Measurements from ENCODE around the gene MYO1E.

MYO1E gene

DNA sequence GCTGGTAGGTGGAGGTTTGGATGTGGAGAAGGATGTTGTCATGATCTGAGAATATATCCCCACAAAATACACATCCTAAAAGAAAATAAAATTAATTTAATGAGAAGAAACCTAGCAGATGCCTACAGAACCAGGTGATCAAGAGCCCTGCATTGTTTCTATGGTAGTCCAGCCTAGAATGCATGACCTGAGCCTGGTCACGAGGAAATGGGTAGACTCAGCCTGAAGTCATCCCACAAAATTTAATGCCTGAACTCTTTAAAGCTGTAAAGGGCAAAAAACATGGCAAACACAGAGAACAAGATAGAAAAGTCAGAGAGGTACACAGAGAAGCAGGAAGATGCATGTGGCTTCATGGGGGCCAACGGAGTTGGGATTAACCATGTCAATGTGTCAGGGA lies 130.0 kb downstream of the MYO1E start:
- POLR2A ChIA-PET, result no interaction called here
- Histone ChIP-seq H3K36me3 (ENCODE audit: control insufficient read depth in 4 of 4, insufficient read depth in 4 of 4, low read length in 3 of 4) (no peaks in the 10 kb centered on the region), H3K27ac (ENCODE audit: insufficient read depth in 1 of 2, low read depth in 1 of 2, low read length in 2 of 2, poor library complexity in 1 of 2, severe bottlenecking in 2 of 2) (no peak overlapping the region), H3K9me3 (ENCODE audit: control extremely low read depth in 1 of 5, control insufficient read depth in 4 of 5, insufficient read depth in 2 of 5, low read depth in 1 of 5, low read length in 4 of 5) (no peaks in the 10 kb centered on the region), H3K27me3 (replicated peaks in 2 of 5; ENCODE audit: control insufficient read depth in 4 of 5, insufficient read depth in 5 of 5, low read length in 4 of 5) (no peaks in the 10 kb centered on the region), H3K4me3 (ENCODE audit: control insufficient read depth in 1 of 7, extremely low read depth in 1 of 7, insufficient read depth in 4 of 7, low read depth in 2 of 7, low read length in 6 of 7) (no peak overlapping the region), H3K4me1 (ENCODE audit: control extremely low read depth in 1 of 4, control insufficient read depth in 4 of 4, insufficient read depth in 4 of 4, low read length in 3 of 4) (peaks cover 0 to 5% (median 2%) of the 10 kb centered on the region in 4 experiments)
- CTCF ChIA-PET, result interaction anchor here (0.8 kb wide), 1 partner anchor 251 kb away, joined by 3 read pairs; no protein-coding TSS in a partner anchor
- 89% methylated on average over 2 of the region's 2 CpGs for WGBS (ENCODE audit: insufficient coverage)
- DNase-seq, result no peak

GRCh38 chr15:59240036-59240435 lies 132.6 kb downstream of the MYO1E start:
- POLR2A ChIA-PET, result no interaction called here
- WGBS (ENCODE audit: insufficient coverage), result 100% methylated on average over 4 of the region's 5 CpGs
- H3K27ac ChIP-seq (ENCODE audit: insufficient read depth in 1 of 2, low read depth in 1 of 2, low read length in 2 of 2, poor library complexity in 1 of 2, severe bottlenecking in 2 of 2), result no peak overlapping the region
- H3K4me1 ChIP-seq (ENCODE audit: control extremely low read depth in 1 of 4, control insufficient read depth in 4 of 4, insufficient read depth in 4 of 4, low read length in 3 of 4), result peaks cover 0 to 17% (median 1%) of the 10 kb centered on the region in 4 experiments
- no peak for DNase-seq
- H3K27me3 ChIP-seq (replicated peaks in 2 of 5; ENCODE audit: control insufficient read depth in 4 of 5, insufficient read depth in 5 of 5, low read length in 4 of 5), result no peaks in the 10 kb centered on the region
- H3K36me3 ChIP-seq (ENCODE audit: control insufficient read depth in 4 of 4, insufficient read depth in 4 of 4, low read length in 3 of 4), result no peaks in the 10 kb centered on the region
- CTCF ChIA-PET, result no interaction called here
- H3K4me3 ChIP-seq (ENCODE audit: control insufficient read depth in 1 of 7, extremely low read depth in 1 of 7, insufficient read depth in 4 of 7, low read depth in 2 of 7, low read length in 6 of 7), result no peak overlapping the region
- H3K9me3 ChIP-seq (ENCODE audit: control extremely low read depth in 1 of 5, control insufficient read depth in 4 of 5, insufficient read depth in 2 of 5, low read depth in 1 of 5, low read length in 4 of 5), result no peaks in the 10 kb centered on the region

DNA sequence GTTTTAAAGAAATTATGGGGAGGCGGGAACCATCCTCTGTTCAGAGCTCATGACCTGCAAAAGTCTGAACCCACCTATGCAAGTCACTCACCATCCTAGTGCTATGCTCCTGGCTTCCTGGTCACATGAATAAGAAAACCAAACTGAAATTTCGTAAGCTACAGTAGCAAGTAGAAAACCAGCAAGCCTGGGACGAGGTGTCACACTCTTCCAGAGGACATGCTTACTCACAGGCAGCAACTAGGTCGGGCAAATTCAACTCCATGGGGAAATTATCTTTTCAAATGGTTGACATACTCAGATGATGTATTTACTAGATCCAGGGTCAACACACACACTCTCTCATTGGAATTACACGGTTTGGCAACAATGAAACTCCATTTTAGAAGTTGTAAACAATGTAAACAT lies 134.7 kb downstream of the MYO1E start:
- no peaks in the 10 kb centered on the region for H3K36me3 ChIP-seq (ENCODE audit: control insufficient read depth in 4 of 4, insufficient read depth in 4 of 4, low read length in 3 of 4)
- ChIA-PET CTCF (interaction anchor here (2.2 kb wide), 1 partner anchor 9 kb away, joined by 9 read pairs; no protein-coding TSS in a partner anchor), POLR2A (no interaction called here)
- H3K4me3 ChIP-seq (ENCODE audit: control insufficient read depth in 1 of 7, extremely low read depth in 1 of 7, insufficient read depth in 4 of 7, low read depth in 2 of 7, low read length in 6 of 7), result no peak overlapping the region
- no peaks in the 10 kb centered on the region for H3K27me3 ChIP-seq (replicated peaks in 2 of 5; ENCODE audit: control insufficient read depth in 4 of 5, insufficient read depth in 5 of 5, low read length in 4 of 5)
- DNase-seq, result no peak
- peaks cover 0 to 17% (median 1%) of the 10 kb centered on the region in 4 experiments for H3K4me1 ChIP-seq (ENCODE audit: control extremely low read depth in 1 of 4, control insufficient read depth in 4 of 4, insufficient read depth in 4 of 4, low read length in 3 of 4)
- H3K9me3 ChIP-seq (ENCODE audit: control extremely low read depth in 1 of 5, control insufficient read depth in 4 of 5, insufficient read depth in 2 of 5, low read depth in 1 of 5, low read length in 4 of 5), result no peaks in the 10 kb centered on the region
- no peak overlapping the region for H3K27ac ChIP-seq (ENCODE audit: insufficient read depth in 1 of 2, low read depth in 1 of 2, low read length in 2 of 2, poor library complexity in 1 of 2, severe bottlenecking in 2 of 2)
- 96% methylated on average over 3 of the region's 5 CpGs for WGBS (ENCODE audit: insufficient coverage)

GRCh38 chr15:59237119-59237855 lies 135.4 kb downstream of the MYO1E start:
- H3K27ac ChIP-seq (ENCODE audit: insufficient read depth in 1 of 2, low read depth in 1 of 2, low read length in 2 of 2, poor library complexity in 1 of 2, severe bottlenecking in 2 of 2), result no peak overlapping the region
- peak in 2 of 3 donors; percentile 48 to 58 for DNase-seq

GRCh38 chr15:59236394-59236793 lies 136.3 kb downstream of the MYO1E start:
- Histone ChIP-seq H3K9me3 (ENCODE audit: control extremely low read depth in 1 of 5, control insufficient read depth in 4 of 5, insufficient read depth in 2 of 5, low read depth in 1 of 5, low read length in 4 of 5) (no peaks in the 10 kb centered on the region), H3K36me3 (ENCODE audit: control insufficient read depth in 4 of 4, insufficient read depth in 4 of 4, low read length in 3 of 4) (no peaks in the 10 kb centered on the region), H3K27ac (ENCODE audit: insufficient read depth in 1 of 2, low read depth in 1 of 2, low read length in 2 of 2, poor library complexity in 1 of 2, severe bottlenecking in 2 of 2) (no peak overlapping the region), H3K4me1 (ENCODE audit: control extremely low read depth in 1 of 4, control insufficient read depth in 4 of 4, insufficient read depth in 4 of 4, low read length in 3 of 4) (peaks cover 0 to 17% (median 1%) of the 10 kb centered on the region in 4 experiments), H3K27me3 (replicated peaks in 2 of 5; ENCODE audit: control insufficient read depth in 4 of 5, insufficient read depth in 5 of 5, low read length in 4 of 5) (no peaks in the 10 kb centered on the region), H3K4me3 (ENCODE audit: control insufficient read depth in 1 of 7, extremely low read depth in 1 of 7, insufficient read depth in 4 of 7, low read depth in 2 of 7, low read length in 6 of 7) (no peak overlapping the region)
- POLR2A ChIA-PET, result interaction anchor here (0.7 kb wide), 1 partner anchor 32 kb away, joined by 3 read pairs; no protein-coding TSS in a partner anchor
- CTCF ChIA-PET, result interaction anchor here (1.5 kb wide), 1 partner anchor 16 kb away, joined by 3 read pairs; no protein-coding TSS in a partner anchor
- WGBS (ENCODE audit: insufficient coverage), result no CpG with 5 or more reads among the region's 1 CpG
- no peak for DNase-seq

More at GRCh38 chr15:59237119-59237855, 135.4 kb downstream of the MYO1E start:
- ChIA-PET POLR2A (no interaction called here), CTCF (interaction anchor here (2.2 kb wide), 1 partner anchor 10 kb away, joined by 9 read pairs; no protein-coding TSS in a partner anchor)
- Histone ChIP-seq H3K4me1 (ENCODE audit: control extremely low read depth in 1 of 4, control insufficient read depth in 4 of 4, insufficient read depth in 4 of 4, low read length in 3 of 4) (peaks cover 0 to 17% (median 1%) of the 10 kb centered on the region in 4 experiments), H3K4me3 (ENCODE audit: control insufficient read depth in 1 of 7, extremely low read depth in 1 of 7, insufficient read depth in 4 of 7, low read depth in 2 of 7, low read length in 6 of 7) (no peak overlapping the region), H3K27me3 (replicated peaks in 2 of 5; ENCODE audit: control insufficient read depth in 4 of 5, insufficient read depth in 5 of 5, low read length in 4 of 5) (no peaks in the 10 kb centered on the region), H3K36me3 (ENCODE audit: control insufficient read depth in 4 of 4, insufficient read depth in 4 of 4, low read length in 3 of 4) (no peaks in the 10 kb centered on the region), H3K9me3 (ENCODE audit: control extremely low read depth in 1 of 5, control insufficient read depth in 4 of 5, insufficient read depth in 2 of 5, low read depth in 1 of 5, low read length in 4 of 5) (no peaks in the 10 kb centered on the region)
- 98% methylated on average over 6 of the region's 8 CpGs for WGBS (ENCODE audit: insufficient coverage)

GRCh38 chr15:59232476-59232875 lies 140.2 kb downstream of the MYO1E start:
- H3K4me3 ChIP-seq (ENCODE audit: control insufficient read depth in 1 of 7, extremely low read depth in 1 of 7, insufficient read depth in 4 of 7, low read depth in 2 of 7, low read length in 6 of 7), result no peak overlapping the region
- whole genome bisulfite sequencing (ENCODE audit: insufficient coverage), result no CpG with 5 or more reads among the region's 1 CpG

GRCh38 chr15:59230531-59231055 lies 142.1 kb downstream of the MYO1E start:
- CTCF ChIA-PET, result no interaction called here
- H3K27me3 ChIP-seq (replicated peaks in 2 of 5; ENCODE audit: control insufficient read depth in 4 of 5, insufficient read depth in 5 of 5, low read length in 4 of 5), result no peaks in the 10 kb centered on the region
- H3K4me1 ChIP-seq (ENCODE audit: control extremely low read depth in 1 of 4, control insufficient read depth in 4 of 4, insufficient read depth in 4 of 4, low read length in 3 of 4), result no peaks in the 10 kb centered on the region
- H3K9me3 ChIP-seq (ENCODE audit: control extremely low read depth in 1 of 5, control insufficient read depth in 4 of 5, insufficient read depth in 2 of 5, low read depth in 1 of 5, low read length in 4 of 5), result no peaks in the 10 kb centered on the region
- no peak overlapping the region for H3K27ac ChIP-seq (ENCODE audit: insufficient read depth in 1 of 2, low read depth in 1 of 2, low read length in 2 of 2, poor library complexity in 1 of 2, severe bottlenecking in 2 of 2)
- DNase-seq, result no peak
- POLR2A ChIA-PET, result no interaction called here
- H3K4me3 ChIP-seq (ENCODE audit: control insufficient read depth in 1 of 7, extremely low read depth in 1 of 7, insufficient read depth in 4 of 7, low read depth in 2 of 7, low read length in 6 of 7), result no peak overlapping the region
- no CpG with 5 or more reads among the region's 2 CpGs for WGBS (ENCODE audit: insufficient coverage)
- peaks cover 0 to 3% (median 0%) of the 10 kb centered on the region in 4 experiments for H3K36me3 ChIP-seq (ENCODE audit: control insufficient read depth in 4 of 4, insufficient read depth in 4 of 4, low read length in 3 of 4)

More at GRCh38 chr15:59232476-59232875, 140.2 kb downstream of the MYO1E start:
- DNase-seq, result no peak
- Histone ChIP-seq H3K9me3 (ENCODE audit: control extremely low read depth in 1 of 5, control insufficient read depth in 4 of 5, insufficient read depth in 2 of 5, low read depth in 1 of 5, low read length in 4 of 5) (no peaks in the 10 kb centered on the region), H3K27ac (ENCODE audit: insufficient read depth in 1 of 2, low read depth in 1 of 2, low read length in 2 of 2, poor library complexity in 1 of 2, severe bottlenecking in 2 of 2) (no peak overlapping the region), H3K27me3 (replicated peaks in 2 of 5; ENCODE audit: control insufficient read depth in 4 of 5, insufficient read depth in 5 of 5, low read length in 4 of 5) (no peaks in the 10 kb centered on the region), H3K36me3 (ENCODE audit: control insufficient read depth in 4 of 4, insufficient read depth in 4 of 4, low read length in 3 of 4) (peaks cover 0 to 3% (median 0%) of the 10 kb centered on the region in 4 experiments), H3K4me1 (ENCODE audit: control extremely low read depth in 1 of 4, control insufficient read depth in 4 of 4, insufficient read depth in 4 of 4, low read length in 3 of 4) (peaks cover 0 to 9% (median 1%) of the 10 kb centered on the region in 4 experiments)
- ChIA-PET CTCF (interaction anchor here (1.2 to 3.8 kb wide), 2 partner anchors 14 to 30 kb away, joined by 3 to 17 read pairs; no protein-coding TSS in a partner anchor), POLR2A (interaction anchor here (0.6 kb wide), 1 partner anchor 358 kb away, joined by 3 read pairs; no protein-coding TSS in a partner anchor)
